ENCODE results near the gene CSNK1D. TPM values are rescaled to one million over a fixed set of nuclear protein-coding genes. Genes with fewer than 3 reads are reported as not detected.

The CSNK1D gene
- total RNA-seq, 3 donors from 2014 or later = 177 to 221 (median 189) TPM

GRCh38 chr17:82229698-82230608 is 43.5 kb downstream of the CSNK1D start:
- Histone ChIP-seq H3K36me3 (ENCODE audit: low read depth) (no peaks in the 10 kb centered on the region), H3K9me3 (no peaks in the 10 kb centered on the region), H3K4me1 (ENCODE audit: low read depth) (peaks cover 43% of the 10 kb centered on the region), H3K4me3 (peak overlapping the region; percentile 51)
- TF ChIP-seq CTCF (IDR thresholded peaks at IDR 0.05) = no peak
- DNase-seq (peak in 2 of 3 donors; percentile 63 to 73), ATAC-seq (no peak)
- intact Hi-C loops (cut with DNase I, micrococcal nuclease) = loop anchor here in 1 of 2 donors (10.0 kb wide), 1 partner anchor 95 kb away; no protein-coding TSS in a partner anchor

- no peak for TF ChIP-seq CTCF (IDR thresholded peaks at IDR 0.05)
- peak; percentile 57 for ATAC-seq
- peak; percentile 73 to 84 (median 83) for DNase-seq
- no peaks in the 10 kb centered on the region for H3K9me3 ChIP-seq
- intact Hi-C loops (cut with DNase I, micrococcal nuclease) = no loop called here
- H3K4me1 ChIP-seq (ENCODE audit: low read depth) = peaks cover 43% of the 10 kb centered on the region
- peak within 1 kb of the TSS; percentile 51 for H3K4me3 ChIP-seq
- no peaks in the 10 kb centered on the region for H3K36me3 ChIP-seq (ENCODE audit: low read depth)
Observed at GRCh38 chr17:82228842-82229697, 44.4 kb downstream of the CSNK1D start, which contains the start of gene SLC16A3. Gene SLC16A3 (plus strand): TSS chr17:82229042. CDS start chr17:82236009, 6,967 bp downstream.

GRCh38 chr17:82228278-82228841 is 45.1 kb downstream of the CSNK1D start:
- Histone ChIP-seq H3K4me3 (peak overlapping the region; percentile 28), H3K4me1 (ENCODE audit: low read depth) (peaks cover 43% of the 10 kb centered on the region), H3K9me3 (no peaks in the 10 kb centered on the region), H3K36me3 (ENCODE audit: low read depth) (no peaks in the 10 kb centered on the region)
- intact Hi-C loops (cut with DNase I, micrococcal nuclease) = no loop called here
- TF ChIP-seq CTCF (IDR thresholded peaks at IDR 0.05) = no peak
- DNase-seq (peak; percentile 79 to 92 (median 86)), ATAC-seq (peak; percentile 49)

GRCh38 chr17:82227629-82228277 is 45.7 kb downstream of the CSNK1D start:
- intact Hi-C loops (cut with DNase I, micrococcal nuclease) = no loop called here
- Histone ChIP-seq H3K9me3 (no peaks in the 10 kb centered on the region), H3K36me3 (ENCODE audit: low read depth) (no peaks in the 10 kb centered on the region), H3K4me1 (ENCODE audit: low read depth) (peaks cover 43% of the 10 kb centered on the region), H3K4me3 (no peak overlapping the region)
- TF ChIP-seq CTCF (IDR thresholded peaks at IDR 0.05) = no peak
- ATAC-seq (no peak), DNase-seq (no peak)

Measured in mucosa of descending colon (tissue), 3 donors.